Measurements from ENCODE around the gene GLOD5.
"Not testable (repeated sequence)": the region's sequence is repeated elsewhere in the genome, so short reads cannot be mapped to it uniquely, and the experiment has no call there.

Gene GLOD5

DNA sequence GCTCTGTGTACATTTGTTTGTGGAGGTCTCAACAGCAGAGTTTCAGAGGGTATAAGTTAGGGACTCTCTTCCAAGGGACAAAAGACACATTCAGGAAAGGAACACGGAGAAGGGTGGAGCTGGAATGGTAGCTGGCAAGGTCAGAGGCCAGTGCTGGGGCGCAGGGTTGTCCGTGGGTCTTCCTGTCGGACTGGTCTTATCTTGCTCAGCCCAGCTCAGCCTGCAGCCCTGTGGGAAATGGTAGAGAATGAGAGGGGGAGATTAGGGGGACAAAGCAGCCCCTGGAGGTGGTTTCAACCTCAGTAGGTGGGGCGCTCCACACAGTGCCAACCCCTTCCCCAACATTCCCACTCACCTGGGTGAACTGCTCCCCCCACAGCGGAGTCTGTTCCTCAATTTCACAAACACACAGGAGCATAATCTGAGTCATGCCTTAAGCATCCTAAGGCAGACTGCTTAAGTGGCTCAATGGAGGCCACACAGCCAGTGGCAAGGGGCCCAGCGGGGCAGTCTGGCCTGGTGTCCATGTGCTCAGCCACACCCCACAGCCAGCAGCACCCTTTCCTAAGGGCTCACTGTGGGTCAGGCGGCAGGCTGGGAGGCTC, 33.5 kb downstream of the GLOD5 start:
- DNase-seq = no peak

DNA sequence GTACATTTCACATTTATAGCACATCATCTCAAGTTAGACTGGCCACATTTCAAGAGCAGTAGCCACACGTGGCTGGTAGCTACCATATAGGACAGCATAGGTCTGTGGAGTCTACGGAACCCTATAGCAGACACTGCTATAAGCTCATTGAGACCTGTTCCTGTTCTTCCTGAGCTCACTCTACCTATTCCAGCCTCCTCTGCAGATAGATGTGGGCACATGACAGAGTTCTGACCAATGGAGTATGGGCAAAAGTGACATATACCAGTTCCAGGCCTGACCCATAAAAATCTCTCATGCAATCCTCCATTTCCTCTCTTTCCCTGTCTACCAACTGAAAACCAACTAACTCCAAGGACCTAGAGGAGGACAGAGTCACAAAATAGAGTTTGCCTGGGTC, 36.8 kb downstream of the GLOD5 start:
- DNase-seq = no peak

DNA sequence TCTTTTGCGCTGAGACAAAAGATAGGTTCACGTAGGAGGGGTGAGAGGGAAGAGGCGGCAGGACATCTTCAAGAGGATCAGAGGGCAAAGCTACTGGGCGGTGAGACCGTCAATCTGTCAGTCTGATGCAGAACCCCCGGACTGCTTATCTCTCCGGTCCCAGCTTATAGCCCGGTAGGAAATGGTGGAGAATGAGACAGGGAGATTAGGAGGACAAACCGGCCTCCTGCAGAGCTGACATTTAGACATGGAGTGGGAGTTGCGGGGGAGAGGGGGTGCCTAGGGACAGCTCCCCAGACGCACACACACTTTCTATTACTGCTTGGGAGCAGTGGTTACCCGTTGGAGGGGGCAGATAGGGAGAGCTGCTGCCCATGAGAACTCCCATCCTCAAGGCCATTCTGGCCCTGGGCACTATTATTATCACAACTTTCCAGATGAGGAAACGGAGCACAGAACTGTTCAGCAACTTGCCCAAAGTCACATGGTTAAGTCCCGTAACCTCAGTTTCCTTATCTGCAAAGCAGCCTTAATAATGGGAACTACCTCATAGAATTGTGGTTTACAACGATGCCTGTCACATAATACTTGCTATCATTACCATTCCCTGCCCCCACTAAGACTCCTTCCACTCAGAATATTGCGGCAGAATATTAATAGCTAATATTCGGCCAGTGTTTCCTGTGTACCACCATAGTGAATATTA, 39.2 kb downstream of the GLOD5 start:
- no peak for DNase-seq

DNA sequence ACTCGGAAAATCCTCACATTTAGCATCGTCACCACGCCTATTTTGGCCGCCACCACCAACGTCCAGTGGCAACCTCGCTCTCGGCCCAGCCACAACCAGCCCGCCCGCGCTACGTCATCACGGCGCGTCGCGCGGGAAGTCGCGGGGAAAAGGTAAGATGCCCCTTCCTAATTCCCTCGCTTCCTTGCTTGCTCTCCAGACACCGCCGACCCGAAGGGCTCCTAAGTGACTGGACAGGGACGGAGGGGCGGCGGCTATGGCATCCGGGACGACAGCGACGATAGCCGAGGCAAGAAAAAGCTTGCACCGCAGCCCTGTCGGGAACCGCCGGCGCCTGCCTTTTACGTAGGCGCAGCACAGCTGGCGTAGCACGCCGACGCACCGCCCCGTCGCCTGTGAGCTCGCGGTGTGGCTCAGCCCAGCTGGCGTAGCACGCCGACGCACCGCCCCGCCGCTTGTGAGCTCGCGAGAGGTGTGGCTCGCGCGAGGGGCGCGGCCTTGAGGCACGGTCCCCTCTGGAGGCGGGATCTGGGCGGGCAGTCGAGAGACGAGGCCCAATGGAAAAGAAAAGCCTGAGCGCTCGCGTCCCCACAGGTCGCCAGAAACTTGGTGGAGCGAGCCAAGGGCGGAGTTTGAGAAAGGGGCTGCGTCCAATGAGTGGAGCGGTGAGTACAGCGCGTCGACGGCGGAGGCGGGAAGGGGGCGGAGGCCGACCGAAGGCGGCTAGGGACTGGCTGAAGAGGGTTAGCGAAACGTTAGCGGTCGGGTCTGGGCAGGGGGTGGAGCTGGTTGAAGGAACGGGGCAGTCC, 39.9 kb downstream of the GLOD5 start, which contains the start of gene HDAC6:
Gene HDAC6 (plus strand): TSS at position 788 of the 809 bp plus-strand sequence. CDS start 626 bp downstream, outside the sequence.
- peak; percentile 97 for DNase-seq

DNA sequence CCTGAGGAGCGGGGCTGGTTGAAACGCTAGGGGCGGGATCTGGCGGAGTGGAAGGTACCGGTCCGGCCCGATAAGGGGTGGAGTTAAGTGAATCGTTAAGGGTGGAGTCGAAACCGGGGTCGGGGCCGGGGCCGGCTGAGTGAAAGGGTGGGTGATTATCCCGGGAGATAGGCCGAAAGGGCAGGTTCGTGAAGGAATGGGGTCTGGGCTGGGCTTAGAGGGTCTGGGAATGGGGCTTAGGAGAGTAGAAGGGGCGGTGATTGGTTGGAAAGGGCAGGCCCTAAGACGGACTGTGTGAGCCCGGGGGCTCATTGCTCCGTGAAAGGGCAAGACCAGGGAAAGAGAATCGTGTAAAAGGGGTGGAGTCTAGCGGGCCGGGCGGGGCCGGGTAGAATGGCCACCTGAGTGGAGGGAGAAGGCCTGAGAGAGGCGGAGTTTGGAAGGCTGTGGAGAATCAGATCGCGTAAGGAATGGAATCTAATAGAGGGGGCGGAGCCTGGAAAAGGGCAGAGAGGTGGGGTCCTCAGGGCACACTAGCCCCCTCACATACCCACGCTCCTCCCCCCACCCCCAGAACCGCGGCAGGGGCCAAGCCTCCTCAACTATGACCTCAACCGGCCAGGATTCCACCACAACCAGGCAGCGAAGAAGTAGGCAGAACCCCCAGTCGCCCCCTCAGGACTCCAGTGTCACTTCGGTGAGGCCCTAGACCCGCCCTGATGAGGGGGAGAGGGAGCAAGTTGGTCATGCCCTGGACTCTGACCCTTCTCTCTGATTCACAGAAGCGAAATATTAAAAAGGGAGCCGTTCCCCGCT, 40.8 kb downstream of the GLOD5 start:
- peak; percentile 83 for DNase-seq

DNA sequence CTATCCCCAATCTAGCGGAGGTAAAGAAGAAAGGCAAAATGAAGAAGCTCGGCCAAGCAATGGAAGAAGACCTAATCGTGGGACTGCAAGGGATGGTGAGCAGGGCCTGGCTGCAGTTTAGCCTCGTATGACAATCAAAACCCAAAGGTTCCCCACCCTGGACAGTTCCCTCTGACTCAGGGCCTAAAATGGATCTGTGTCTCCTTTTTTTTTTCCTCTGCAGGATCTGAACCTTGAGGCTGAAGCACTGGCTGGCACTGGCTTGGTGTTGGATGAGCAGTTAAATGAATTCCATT, 41.3 kb downstream of the GLOD5 start:
- no peak for DNase-seq

DNA sequence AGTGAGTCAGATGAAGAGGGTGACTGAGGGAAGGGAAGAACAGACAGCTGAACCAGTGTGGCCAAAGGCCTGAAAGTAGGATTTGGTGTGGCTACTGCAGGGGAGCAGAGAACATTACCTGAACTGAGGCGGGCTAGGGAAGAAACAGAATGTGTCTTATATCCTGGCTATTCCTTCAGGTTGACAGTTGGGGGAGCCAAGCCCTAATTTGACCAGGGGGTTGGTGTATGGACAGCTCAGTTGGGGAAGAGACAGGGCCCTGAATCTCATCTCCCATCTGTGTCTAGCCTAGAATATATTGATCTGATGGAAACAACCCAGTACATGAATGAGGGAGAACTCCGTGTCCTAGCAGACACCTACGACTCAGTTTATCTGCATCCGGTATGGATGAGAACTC, 44.5 kb downstream of the GLOD5 start:
- peak; percentile 9 for DNase-seq

DNA sequence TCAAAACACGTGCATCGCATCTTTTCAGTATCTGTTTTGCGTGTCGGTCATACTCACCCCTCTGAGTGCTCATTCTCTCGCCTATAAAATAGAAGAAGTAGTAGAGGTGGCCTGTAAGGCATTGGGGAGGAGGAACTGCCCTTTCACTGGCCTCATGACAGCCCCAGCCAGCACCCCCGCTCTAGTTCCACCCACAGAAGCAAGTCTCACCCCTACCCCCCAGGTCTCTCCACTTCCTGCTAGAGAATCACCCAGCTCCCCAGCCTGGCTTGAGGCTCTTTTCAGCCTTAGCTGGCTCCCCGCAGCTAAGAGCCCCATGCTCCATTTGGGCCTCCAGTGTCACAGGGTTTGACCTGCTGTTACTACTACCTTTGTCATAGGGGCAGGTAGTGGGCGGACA, 52.1 kb downstream of the GLOD5 start:
- no peak for DNase-seq

DNA sequence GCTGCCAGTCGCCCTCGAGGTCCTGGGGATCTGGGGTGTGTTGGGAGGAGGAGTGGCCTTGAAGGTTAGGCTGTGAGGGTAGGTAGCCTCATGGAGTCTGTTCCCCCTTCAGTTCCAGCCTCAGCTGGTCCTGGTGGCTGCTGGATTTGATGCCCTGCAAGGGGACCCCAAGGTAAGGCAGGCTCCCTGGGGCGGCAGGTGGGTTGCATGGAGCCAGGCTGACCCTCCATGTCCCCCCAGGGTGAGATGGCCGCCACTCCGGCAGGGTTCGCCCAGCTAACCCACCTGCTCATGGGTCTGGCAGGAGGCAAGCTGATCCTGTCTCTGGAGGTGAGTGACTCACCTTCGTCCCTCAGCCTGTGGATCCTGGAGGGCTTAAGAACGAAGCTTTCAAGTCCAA, 53.2 kb downstream of the GLOD5 start:
- no peak for DNase-seq

DNA sequence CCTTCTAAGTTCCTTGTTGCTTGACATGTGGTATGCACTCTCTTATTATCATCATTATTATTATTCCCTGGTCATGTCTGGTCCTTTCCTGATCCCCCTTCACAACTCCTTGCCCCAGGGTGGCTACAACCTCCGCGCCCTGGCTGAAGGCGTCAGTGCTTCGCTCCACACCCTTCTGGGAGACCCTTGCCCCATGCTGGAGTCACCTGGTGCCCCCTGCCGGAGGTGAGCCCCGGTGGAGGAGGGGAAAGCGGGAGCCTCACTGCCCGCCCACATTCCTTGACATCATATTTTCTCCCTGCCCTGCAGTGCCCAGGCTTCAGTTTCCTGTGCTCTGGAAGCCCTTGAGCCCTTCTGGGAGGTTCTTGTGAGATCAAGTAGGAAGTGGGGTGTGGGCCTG, 53.7 kb downstream of the GLOD5 start:
- no peak for DNase-seq

DNA sequence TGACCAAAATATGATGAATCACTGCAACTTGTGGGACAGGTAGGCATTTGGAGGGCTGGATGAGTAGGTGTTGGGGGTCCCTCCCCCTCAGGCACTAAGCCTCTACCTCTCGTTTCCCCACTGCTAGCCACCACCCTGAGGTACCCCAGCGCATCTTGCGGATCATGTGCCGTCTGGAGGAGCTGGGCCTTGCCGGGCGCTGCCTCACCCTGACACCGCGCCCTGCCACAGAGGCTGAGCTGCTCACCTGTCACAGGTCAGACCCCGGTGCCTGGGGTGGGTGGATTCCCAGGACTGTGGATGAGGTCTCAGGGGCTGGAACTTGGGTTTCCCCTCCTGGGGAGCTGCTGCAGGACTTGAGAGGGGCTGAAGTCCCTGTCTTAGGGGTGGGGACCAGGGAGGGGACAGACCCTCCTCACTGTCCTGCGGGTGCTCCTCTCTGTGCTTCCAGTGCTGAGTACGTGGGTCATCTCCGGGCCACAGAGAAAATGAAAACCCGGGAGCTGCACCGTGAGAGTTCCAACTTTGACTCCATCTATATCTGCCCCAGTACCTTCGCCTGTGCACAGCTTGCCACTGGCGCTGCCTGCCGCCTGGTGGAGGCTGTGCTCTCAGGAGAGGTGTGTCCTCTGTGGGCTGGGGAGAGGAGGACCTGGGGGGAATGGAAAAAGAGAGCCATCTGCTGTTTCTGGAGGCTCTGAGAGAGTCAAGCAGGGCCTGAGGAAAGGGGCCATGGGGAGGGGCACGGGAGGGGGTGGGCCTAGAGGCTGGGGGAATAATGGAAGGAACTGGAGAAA, 54.7 kb downstream of the GLOD5 start:
- no peak for DNase-seq

DNA sequence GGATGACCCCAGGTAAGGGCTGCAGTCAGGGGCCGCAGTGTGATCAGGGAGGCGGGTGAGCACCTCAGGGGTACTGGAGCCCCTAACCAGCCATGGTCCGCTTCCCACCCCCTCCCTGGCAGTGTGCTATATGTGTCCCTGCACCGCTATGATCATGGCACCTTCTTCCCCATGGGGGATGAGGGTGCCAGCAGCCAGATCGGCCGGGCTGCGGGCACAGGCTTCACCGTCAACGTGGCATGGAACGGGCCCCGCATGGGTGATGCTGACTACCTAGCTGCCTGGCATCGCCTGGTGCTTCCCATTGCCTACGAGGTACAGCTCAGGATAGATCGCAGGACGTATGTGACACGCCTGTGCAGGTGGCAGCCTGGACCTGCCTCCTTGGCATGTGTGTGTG, 56.6 kb downstream of the GLOD5 start:
- no peak for DNase-seq

DNA sequence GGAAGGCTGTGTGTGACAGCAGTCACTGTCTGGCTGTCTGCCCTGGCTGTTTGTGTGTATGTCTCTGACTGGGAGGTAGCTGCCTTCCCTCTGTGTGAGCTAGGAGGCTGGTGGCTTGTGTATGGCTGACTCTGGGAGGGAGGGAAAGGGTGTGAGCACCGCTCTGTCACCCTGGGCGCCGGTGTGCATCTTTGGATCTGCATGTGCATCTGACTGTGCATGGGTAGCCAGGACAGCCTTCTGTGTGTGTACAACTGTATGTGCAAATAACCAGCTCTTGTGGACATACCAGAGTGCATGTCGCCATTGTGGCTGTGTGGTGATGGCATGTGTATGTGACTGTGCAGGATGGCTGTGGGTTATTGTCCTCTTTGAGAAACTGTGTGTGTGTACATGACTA, 57.3 kb downstream of the GLOD5 start:
- DNase-seq = no peak

DNA sequence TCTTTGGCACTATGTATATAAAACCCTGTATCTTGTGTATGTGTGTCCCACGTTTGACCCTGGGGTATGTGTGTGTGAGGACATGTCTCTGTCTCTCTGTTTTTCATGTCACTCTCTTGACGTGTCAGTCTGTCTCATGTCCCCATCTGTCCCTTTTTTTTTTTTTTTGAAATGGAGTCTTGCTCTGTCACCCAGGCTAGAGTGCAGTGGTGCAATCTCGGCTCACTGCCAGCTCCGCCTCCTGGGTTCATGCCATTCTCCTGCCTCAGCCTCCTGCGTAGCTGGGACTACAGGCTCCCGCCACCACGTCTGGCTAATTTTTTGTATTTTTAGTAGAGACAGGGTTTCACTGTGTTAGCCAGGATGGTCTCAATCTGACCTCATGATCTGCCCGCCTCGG, 57.8 kb downstream of the GLOD5 start:
- not testable (repeated sequence) for DNase-seq

DNA sequence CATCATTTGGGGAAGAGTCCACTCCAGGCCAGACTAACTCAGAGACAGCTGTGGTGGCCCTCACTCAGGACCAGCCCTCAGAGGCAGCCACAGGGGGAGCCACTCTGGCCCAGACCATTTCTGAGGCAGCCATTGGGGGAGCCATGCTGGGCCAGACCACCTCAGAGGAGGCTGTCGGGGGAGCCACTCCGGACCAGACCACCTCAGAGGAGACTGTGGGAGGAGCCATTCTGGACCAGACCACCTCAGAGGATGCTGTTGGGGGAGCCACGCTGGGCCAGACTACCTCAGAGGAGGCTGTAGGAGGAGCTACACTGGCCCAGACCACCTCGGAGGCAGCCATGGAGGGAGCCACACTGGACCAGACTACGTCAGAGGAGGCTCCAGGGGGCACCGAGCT, 61.5 kb downstream of the GLOD5 start:
- DNase-seq = no peak
